ENCODE data around the gene FKBP1B.

FKBP1B gene

DNA sequence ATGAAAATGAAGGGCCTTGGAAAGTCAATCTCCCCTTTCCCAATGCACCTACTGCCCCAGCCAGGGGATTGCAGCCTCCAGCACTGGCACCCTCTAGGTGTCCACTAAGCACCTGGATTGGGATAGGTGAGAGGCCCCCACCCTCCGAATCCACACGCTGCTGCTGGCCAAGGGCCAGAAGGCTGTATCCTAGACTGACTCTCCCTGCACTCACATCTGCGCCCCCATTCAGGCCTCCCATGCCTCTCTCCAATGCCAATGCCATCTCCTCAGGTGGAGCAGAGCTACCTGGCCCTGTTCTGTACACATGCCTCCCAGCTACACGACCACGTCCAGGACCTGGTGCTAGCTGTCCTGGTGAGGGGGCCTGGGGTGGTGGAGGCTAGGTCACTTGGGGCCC, 29.8 kb upstream of the FKBP1B start:
- TF ChIP-seq ZBTB7A (tag by site-specific recombination; IDR thresholded peaks at IDR 0.05; ENCODE audit: low read depth) (no peak), ZBTB48 (tag by site-specific recombination; IDR thresholded peaks at IDR 0.05) (no peak), MZF1 (tag by site-specific recombination; IDR thresholded peaks at IDR 0.05; ENCODE audit: borderline replicate concordance) (no peak), ZNF843 (tag by site-specific recombination; IDR thresholded peaks at IDR 0.05) (no peak), ZNF157 (tag by site-specific recombination; IDR thresholded peaks at IDR 0.05) (no peak), ZBTB17 (tag by site-specific recombination; IDR thresholded peaks at IDR 0.05) (no peak), ZNF629 (tag by site-specific recombination; IDR thresholded peaks at IDR 0.05) (no peak), ZNF335 (tag by site-specific recombination; conservative IDR thresholded peaks at IDR 0.05) (no peak), GLI2 (tag by site-specific recombination; IDR thresholded peaks at IDR 0.05; ENCODE audit: borderline replicate concordance, low read depth) (no peak), ZNF202 (tag by site-specific recombination; IDR thresholded peaks at IDR 0.05; ENCODE audit: borderline replicate concordance) (no peak), ZNF514 (tag by site-specific recombination; IDR thresholded peaks at IDR 0.05) (no peak), ZNF639 (tag by site-specific recombination; IDR thresholded peaks at IDR 0.05) (no peak), ZFP69B (tag by site-specific recombination; IDR thresholded peaks at IDR 0.05) (no peak)
- TF ChIP-seq, protein P1, sequence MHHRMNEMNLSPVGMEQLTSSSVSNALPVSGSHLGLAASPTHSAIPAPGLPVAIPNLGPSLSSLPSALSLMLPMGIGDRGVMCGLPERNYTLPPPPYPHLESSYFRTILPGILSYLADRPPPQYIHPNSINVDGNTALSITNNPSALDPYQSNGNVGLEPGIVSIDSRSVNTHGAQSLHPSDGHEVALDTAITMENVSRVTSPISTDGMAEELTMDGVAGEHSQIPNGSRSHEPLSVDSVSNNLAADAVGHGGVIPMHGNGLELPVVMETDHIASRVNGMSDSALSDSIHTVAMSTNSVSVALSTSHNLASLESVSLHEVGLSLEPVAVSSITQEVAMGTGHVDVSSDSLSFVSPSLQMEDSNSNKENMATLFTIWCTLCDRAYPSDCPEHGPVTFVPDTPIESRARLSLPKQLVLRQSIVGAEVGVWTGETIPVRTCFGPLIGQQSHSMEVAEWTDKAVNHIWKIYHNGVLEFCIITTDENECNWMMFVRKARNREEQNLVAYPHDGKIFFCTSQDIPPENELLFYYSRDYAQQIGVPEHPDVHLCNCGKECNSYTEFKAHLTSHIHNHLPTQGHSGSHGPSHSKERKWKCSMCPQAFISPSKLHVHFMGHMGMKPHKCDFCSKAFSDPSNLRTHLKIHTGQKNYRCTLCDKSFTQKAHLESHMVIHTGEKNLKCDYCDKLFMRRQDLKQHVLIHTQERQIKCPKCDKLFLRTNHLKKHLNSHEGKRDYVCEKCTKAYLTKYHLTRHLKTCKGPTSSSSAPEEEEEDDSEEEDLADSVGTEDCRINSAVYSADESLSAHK (tag by site-specific recombination; IDR thresholded peaks at IDR 0.05): no peak
- TF ChIP-seq, protein P2, sequence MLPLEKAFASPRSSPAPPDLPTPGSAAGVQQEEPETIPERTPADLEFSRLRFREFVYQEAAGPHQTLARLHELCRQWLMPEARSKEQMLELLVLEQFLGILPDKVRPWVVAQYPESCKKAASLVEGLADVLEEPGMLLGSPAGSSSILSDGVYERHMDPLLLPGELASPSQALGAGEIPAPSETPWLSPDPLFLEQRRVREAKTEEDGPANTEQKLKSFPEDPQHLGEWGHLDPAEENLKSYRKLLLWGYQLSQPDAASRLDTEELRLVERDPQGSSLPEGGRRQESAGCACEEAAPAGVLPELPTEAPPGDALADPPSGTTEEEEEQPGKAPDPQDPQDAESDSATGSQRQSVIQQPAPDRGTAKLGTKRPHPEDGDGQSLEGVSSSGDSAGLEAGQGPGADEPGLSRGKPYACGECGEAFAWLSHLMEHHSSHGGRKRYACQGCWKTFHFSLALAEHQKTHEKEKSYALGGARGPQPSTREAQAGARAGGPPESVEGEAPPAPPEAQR (tag by site-specific recombination; IDR thresholded peaks at IDR 0.05): no peak
- TF ChIP-seq, protein P3, sequence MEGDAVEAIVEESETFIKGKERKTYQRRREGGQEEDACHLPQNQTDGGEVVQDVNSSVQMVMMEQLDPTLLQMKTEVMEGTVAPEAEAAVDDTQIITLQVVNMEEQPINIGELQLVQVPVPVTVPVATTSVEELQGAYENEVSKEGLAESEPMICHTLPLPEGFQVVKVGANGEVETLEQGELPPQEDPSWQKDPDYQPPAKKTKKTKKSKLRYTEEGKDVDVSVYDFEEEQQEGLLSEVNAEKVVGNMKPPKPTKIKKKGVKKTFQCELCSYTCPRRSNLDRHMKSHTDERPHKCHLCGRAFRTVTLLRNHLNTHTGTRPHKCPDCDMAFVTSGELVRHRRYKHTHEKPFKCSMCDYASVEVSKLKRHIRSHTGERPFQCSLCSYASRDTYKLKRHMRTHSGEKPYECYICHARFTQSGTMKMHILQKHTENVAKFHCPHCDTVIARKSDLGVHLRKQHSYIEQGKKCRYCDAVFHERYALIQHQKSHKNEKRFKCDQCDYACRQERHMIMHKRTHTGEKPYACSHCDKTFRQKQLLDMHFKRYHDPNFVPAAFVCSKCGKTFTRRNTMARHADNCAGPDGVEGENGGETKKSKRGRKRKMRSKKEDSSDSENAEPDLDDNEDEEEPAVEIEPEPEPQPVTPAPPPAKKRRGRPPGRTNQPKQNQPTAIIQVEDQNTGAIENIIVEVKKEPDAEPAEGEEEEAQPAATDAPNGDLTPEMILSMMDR (tag by site-specific recombination; IDR thresholded peaks at IDR 0.05): no peak
- POLR2A ChIA-PET: no interaction called here
- Histone ChIP-seq H3K4me1 (ENCODE audit: control insufficient read depth, insufficient read depth, low read length) (no peaks in the 10 kb centered on the region), H3K9me3 (ENCODE audit: control insufficient read depth, insufficient read depth, low read depth, low read length) (no peaks in the 10 kb centered on the region), H3K27ac (ENCODE audit: extremely low read depth, low read depth, low read length) (no peak overlapping the region), H3K36me3 (ENCODE audit: control insufficient read depth in 2 of 2, insufficient read depth in 1 of 2, low read length in 2 of 2) (peaks cover 0 to 19% of the 10 kb centered on the region in 2 experiments; a peak in 1 of 3 replicates), H3K4me3 (ENCODE audit: low read depth, low read length) (no peak overlapping the region)
- CTCF ChIA-PET: no interaction called here

DNA sequence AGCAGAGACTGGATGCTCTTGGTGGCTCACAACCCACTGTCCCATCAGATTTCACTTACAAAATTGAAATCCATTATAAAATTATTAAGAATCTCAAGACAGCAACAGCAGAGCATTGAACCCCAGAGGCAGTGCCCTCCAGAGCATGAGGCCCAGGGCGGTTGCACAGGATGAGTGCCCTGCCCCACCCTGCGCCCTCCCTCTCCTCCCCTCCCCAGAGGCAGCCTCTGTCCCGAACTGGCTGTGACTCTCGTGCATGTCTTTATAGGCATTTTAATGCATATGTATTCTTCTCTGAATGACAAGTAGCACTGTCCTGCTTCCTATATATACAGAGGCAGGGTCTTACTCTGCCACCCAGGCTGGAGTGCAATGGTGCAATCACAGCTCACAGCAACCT, 29.3 kb upstream of the FKBP1B start:
- Histone ChIP-seq H3K36me3 (ENCODE audit: control insufficient read depth in 2 of 2, insufficient read depth in 1 of 2, low read length in 2 of 2) (peaks cover 0 to 24% of the 10 kb centered on the region in 2 experiments; a peak in 1 of 3 replicates), H3K4me1 (ENCODE audit: control insufficient read depth, insufficient read depth, low read length) (no peaks in the 10 kb centered on the region), H3K9me3 (ENCODE audit: control insufficient read depth, insufficient read depth, low read depth, low read length) (no peaks in the 10 kb centered on the region), H3K27ac (ENCODE audit: extremely low read depth, low read depth, low read length) (no peak overlapping the region), H3K4me3 (ENCODE audit: low read depth, low read length) (no peak overlapping the region)
- POLR2A ChIA-PET: no interaction called here
- CTCF ChIA-PET: interaction anchor here (0.6 kb wide), 1 partner anchor 10 kb away, joined by 5 read pairs; no protein-coding TSS in a partner anchor
- TF ChIP-seq ZNF16 (tag by site-specific recombination; IDR thresholded peaks at IDR 0.05; ENCODE audit: low read depth) (no peak), PRDM10 (tag by site-specific recombination; IDR thresholded peaks at IDR 0.05) (no peak), WT1 (tag by site-specific recombination; IDR thresholded peaks at IDR 0.05) (no peak), ZNF37A (tag by site-specific recombination; IDR thresholded peaks at IDR 0.05) (no peak), ZNF324 (tag by site-specific recombination; IDR thresholded peaks at IDR 0.05) (no peak), ZNF610 (tag by site-specific recombination; IDR thresholded peaks at IDR 0.05; ENCODE audit: borderline replicate concordance) (no peak), ZNF302 (tag by site-specific recombination; IDR thresholded peaks at IDR 0.05; ENCODE audit: low read depth) (no peak), ZNF311 (tag by site-specific recombination; IDR thresholded peaks at IDR 0.05; ENCODE audit: borderline replicate concordance) (no peak), ZNF416 (tag by site-specific recombination; IDR thresholded peaks at IDR 0.05) (no peak)

All from HEK293 (cell line).